GM21737 (cell line): ENCODE results near the gene PKIB.

Source experiments
- ATAC-seq: cut with Tn5 transposase; IDR thresholded peaks from one replicate; pipeline ENCODE4 v1.9.1; 2021; ENCODE audit warnings: mild to moderate bottlenecking, moderate library complexity; ENCODE audit not compliant: unreplicated experiment

Gene PKIB

DNA sequence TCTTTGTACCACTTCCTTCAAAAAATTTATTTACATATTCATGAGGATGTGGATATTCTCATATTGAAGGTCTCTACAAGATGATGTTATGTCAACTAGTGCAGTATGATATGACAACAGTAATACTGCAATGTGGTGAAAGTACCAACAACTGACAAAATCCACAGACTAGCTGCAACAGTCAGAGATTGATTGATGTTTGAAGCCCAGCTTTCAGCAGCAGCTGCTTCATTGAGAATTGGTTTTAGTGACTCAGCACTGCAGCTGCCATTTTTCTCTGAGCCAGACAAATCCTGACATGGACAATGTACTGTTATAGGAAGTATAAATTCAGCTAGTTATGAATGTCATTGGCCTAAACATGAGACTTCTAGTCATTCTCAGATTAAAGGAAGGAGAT, 53.8 kb downstream of the PKIB start:
- no peak for ATAC-seq

GRCh38 chr6:122665929-122666328, 55.7 kb downstream of the PKIB start:
- no peak for ATAC-seq

- no peak for ATAC-seq
These were observed 56.2 kb downstream of the PKIB start for GRCh38 chr6:122666418-122666817.

- no peak for ATAC-seq
These were observed 59.2 kb downstream of the PKIB start for GRCh38 chr6:122669418-122669817.

DNA sequence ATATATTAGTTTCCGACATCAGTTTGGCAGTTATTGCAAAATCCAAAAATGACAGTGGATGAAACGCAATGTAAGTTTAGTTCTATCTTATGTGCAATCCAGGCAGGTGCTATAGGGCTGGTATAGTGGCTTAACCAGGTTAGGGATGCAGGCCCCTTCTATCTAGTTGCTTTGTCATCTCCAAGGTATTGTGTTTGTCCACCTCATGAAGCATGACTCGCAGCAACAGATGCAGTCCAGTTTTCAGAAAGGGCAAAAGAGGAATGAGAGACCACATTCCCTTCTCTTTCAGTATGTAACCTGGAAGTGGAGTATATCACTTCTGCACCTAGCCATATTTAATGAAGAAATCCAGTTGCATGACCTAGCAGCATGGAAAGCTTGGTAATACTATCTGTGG, 59.7 kb downstream of the PKIB start:
- ATAC-seq = no peak

GRCh38 chr6:122671251-122671650, 61.0 kb downstream of the PKIB start:
- no peak for ATAC-seq

DNA sequence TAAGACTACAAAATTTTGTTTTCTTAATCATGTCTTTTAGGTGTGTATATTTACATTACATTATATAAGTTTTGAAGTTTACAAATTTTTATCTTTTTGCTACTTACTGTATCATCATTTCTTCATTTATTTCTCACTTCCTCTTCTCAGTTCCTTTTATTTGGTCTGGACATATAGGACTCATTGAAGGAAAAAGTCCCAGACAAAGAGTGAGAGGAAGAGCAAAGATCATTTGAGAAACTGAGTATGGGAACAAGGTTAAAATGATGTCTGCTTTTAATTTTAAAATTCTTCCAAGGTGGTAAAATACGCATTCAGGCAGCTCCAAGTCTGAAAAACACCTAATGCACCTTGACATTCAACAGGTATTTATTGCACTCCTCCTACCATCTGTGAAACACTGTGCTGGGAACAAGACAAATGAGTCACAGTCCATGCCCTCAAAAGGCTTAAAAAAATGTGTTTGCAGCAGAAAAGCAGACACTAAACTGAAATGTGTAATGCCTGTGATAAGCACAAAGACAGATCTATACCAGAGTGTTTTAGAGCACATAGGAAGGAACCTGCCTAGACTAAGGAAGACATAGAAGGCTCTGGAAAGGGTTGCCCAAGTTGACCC, 63.2 kb downstream of the PKIB start:
- ATAC-seq = no peak

DNA sequence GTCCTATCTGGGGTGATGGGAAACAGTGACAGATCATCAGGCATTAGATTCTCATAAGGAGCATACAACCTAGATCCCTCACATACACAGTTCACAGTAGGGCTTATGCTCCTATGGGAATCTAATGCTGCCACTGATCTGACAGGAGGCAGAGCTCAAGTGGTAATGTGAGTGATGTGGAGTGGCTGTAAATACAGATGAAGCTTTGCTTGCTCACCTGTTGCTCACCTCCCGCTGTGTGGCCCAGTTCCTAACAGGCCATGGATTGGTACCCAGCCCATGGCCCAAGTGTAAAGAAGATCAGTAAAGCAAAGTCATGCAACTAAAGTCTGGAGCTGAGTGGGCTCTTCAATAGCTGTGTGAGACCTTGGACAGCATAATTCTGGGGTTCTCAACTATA, 65.9 kb downstream of the PKIB start:
- ATAC-seq = no peak

DNA sequence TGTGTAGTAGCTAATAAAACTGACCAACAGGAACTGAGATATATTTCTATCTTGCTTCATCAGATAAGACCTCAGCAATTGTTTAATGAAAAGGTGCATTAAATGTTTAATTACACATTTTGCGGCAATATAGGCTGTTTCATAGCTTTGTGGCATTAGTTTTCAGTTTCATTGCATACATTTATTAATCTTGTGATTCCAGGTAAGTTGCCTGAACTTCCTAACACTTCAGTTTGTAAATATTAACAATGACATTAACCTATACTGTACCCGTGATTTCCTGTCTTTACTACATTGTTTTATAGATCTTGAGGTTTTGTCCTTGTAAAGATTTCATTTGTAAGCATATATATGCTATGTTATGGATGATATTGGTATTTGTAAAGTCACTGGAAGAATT, 66.5 kb downstream of the PKIB start:
- no peak for ATAC-seq

DNA sequence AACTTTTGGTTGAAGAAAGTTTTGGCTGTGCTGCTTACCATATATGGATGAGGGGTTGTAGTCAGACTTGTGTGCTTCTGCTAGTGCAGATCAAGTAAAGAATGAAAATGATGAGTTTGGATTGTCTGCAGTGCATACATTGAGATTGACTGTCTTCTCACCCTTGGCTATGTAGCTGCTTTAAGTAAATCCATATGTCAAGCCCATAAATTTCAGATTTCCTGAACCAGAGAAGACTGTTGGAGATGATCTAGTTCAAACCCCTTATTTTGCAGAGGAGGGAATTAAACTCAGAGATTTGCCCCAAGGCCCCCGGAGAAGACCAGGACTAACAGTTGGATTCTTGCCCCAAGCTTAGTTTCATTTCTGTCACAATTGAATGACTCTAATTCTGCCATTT, 67.2 kb downstream of the PKIB start:
- ATAC-seq = no peak

- ATAC-seq = no peak
These were observed 68.6 kb downstream of the PKIB start for GRCh38 chr6:122678841-122679240.

- ATAC-seq = no peak
These were observed 71.5 kb downstream of the PKIB start for GRCh38 chr6:122681705-122682104.

GRCh38 chr6:122683989-122684651, 73.9 kb downstream of the PKIB start:
- ATAC-seq = no peak

DNA sequence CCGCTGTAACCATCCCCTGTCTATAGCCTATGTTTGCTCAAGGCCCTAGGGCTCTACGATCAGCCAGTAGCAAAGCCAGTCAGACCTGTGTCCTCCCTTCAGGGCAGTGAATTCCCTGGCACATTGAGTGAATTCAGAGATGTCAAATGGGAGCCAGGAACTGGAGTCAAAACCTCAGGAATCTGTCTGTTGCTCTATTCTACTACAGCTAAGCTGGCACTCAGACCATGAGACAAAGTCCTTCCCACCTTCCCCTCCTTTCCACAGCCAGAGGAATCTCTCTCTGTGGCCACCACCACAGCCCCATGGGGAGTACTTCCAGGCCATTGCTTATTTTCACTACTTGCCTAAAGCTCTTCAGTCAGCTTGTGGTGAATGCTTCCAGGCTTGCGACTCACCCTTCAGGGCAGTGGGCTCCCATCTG, 82.0 kb downstream of the PKIB start:
- no peak for ATAC-seq

DNA sequence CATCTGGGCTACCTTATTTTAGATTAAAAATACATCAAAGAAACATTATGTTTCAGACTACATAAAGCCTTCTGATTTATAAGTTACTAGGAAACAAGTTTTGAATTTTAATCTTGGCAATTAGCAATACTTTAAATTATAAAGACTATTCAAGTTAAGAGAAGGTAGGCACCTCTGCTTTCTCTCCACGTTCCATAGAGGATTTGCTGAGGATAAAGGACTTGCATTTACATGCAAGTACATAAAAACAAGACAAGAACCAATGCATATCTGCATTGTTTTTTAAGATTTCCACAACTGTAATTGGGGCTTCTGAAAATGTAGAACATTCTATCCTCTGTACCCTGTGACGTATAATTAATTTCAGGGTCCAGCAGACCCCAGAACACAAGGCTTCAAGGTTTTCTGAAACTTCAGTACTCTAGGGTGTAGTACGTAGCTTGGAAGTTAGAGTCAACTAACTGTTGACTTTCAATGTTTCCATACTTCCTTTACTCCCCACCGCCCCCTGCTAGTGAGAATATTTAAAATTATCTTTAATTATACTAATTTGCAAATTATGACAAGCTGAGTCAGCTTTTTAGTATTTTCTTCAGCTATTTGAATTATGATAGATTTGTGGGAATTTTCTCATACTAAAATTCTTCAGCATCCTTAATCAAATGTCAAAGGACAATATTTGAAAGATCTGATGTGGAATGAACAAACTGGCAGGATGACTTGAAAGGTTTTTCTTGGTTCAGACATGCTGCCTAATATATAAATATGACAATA, 82.8 kb downstream of the PKIB start:
- no peak for ATAC-seq

DNA sequence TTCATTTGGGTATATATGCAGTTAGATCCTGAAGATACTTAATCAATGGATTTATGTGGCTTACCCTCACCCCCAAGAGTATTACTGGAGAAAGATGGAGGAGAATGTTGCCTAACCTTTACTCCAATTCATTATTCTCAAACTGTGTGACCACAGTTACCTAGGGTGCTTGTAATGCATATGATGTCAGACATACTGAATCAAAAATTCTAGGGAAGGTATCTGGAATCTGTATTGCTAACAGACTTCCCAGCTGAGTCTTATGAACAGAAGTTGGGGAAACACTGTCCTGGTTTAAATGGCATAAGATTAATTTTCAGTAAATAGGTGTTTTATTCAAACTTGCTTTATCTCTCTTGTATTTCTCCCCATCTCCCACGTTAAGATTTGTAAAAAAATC, 83.9 kb downstream of the PKIB start:
- no peak for ATAC-seq

- no peak for ATAC-seq
These were observed 84.4 kb downstream of the PKIB start for GRCh38 chr6:122694602-122695001.

DNA sequence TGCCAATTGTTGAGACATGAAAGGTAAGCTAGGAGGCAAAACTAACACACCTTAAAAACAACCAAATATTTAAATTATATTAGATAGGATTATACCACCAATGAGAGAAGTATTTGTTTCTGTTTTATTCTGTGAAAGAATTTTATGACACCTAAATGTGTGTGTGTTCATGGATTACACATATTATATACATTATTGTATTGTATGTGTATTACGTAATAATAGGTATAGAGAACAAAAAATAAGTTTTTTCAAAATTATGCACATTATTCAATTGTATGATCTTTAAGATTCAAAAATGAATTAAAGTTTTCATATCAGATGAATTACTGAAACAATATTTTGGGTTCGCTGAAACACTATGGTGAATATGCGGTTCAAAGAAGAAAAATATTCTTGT, 85.0 kb downstream of the PKIB start:
- no peak for ATAC-seq

DNA sequence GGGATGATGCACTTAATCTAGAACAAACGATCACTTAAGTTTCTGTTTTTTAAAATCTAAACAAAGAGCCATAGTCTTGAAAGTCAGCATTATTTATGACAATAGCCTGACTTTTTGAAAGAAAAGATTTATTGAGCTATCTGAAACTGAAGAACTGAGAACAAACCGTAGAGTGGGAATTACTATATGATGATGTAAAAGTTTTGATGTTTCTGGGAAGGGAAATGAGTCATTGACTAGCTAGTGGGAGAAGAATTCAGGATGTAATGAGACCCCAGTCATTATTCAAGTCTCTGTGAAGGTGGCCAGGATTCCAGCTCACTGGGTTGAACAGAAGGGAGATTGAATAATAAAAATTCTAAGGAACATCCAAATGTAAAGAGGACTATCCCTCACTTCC, 85.9 kb downstream of the PKIB start:
- no peak for ATAC-seq

DNA sequence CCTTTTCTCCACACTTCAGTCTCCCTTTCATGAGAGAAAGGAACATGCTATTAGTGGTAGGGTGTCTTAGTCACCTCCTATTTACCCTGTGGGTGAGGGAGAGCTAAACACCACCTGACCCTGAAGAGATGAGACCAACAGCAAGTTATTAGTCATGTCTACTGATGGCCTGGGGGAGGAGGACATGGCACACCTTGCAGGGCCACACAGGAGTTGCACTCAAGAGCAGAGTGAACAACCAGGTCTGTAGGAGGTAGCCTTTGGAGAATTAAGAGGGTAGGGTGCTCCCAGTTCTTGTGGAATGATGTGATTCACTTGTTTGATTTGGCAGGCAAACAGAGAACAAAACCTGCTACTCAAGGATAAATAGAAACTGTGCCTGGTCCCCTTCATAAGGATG, 86.6 kb downstream of the PKIB start:
- ATAC-seq = no peak

DNA sequence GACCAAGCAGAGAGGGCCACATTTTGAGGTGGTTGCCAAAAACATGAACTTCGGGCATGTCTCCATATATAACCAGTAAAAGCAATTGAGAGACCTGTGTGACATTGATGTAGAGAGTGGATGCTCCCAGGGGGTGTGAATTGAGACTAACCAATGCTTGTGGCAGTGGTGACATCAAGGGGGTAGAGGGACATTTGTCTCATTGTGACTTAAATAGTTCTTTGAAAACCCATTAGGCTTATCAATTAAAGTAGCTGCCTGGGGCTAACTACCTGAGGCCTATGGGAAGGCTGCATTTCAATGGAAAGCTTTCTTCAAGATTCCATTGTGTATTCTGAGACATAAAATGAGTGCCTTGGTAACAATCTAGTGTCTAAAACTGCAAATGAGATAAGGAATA, 87.3 kb downstream of the PKIB start:
- ATAC-seq = no peak

DNA sequence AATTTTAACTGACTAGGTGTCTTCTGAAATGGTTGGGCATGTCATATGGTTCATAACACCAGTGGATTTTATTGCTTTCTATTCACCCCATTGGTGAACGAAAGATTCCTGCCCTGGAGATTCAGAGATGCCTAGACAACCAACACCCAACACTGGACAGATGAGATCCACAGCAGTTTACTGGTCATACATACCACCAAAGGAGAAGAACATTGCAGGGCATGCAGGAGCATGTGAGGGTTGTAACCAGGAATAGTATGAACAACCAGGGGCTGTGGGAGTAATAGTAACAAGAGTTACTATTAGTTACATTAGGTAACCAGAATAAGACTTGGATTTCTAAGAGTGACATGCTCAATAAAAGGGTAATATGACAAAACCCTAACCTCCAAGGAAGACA, 91.5 kb downstream of the PKIB start:
- no peak for ATAC-seq
